Fibroblast of skin of left quadriceps (primary cell): ENCODE results near the gene SNRK.

ENCODE experiments used
- DNase-seq, 2 experiments: peaks; one replicate each; pipeline ENCODE4 v3.0.0-alpha.2; 2013; ENCODE audit warnings: low read depth in 2 of 2

Gene SNRK

DNA sequence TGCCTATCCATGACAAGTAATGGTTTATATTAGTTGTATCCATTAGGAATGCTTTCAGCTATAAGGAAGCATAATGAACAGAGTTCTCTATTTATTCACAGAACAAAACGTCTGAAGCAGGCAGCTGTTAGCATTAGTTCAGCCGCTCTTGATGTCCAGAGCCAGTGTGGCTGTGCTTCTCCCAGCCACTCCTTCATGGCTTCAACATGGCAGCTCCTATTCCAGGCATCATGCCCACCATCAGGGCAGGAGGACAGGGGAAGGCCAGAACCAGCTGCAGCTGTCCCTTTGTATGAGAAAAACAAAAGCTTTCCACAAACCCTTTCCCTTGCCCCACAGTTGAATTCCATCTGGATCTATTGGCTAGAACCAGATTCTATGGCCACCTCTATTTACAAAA, 12.9 kb upstream of the SNRK start:
- no peak for DNase-seq

DNA sequence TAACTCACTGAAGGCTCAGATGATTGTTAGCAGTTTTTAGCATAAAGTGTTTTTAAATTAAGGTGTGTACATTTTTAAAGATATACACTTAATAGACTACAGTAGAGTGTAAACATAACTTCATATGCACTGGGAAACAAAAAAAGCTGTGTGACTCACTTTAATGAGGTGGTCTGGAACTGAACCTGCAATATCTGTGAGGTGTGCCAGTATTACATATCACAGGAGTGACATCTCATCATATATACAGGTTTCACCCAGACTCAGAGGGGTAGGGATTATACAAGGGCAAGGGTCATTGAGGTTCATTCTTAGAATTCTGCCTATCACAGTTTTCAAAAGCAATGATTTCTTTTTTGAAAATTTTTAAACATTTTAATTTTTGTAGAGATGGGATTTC, 7.3 kb upstream of the SNRK start:
- no peak for DNase-seq

DNA sequence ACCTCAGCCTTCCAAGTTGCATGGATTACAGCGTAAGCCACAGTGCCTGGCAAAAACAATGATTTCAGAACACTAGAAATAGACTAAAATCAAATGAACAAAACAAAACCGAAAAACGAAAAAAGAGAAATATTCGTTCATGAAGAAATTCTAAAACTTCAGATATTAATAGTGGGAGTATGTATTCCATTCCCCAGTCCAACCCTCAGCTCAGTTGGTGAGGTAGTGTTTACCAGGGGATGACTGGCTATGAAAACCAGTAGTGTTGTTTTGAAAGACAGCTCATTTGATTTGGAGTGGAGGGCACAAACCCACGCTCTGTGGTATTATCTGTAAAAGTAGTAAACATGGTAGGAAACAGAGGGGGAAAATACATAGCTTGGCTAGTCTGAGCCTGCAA, 6.8 kb upstream of the SNRK start:
- no peak for DNase-seq

DNA sequence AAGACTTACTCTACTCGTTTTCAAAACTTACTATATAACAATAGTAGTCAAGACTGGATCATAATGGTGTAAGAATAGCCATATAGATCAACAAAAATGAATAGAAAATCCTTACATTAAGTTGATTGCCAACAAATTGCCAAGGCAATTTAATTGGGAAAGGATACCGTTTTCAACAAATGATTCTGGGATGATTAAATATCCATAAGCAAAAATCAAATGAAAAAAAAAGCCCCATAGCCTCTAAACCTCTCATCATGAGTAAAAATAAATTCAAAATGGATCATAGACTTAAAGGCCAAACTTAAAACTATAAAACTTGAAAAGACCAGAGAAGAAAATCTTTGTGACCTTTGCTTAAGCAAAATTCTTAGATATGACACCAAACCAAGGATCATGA, 5.3 kb upstream of the SNRK start:
- DNase-seq, result no peak

DNA sequence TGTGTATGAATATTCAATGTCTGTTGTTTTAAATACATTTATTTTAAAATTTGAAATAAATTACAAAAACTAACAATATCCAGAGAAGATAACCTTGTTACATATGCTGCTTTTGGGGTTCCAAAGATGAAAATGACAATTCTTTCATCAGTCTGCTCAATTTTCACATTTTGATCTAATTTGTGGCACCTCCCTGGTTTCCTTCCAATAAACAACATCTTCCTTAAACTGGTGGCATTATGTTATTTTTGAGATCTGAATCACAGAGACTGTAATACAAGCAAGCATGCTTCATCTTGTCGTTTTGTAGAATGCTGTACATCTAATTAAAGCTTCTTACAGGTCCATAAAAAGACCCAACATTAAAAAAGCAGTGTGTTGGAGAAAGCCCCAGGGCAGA, 2.2 kb upstream of the SNRK start:
- no peak for DNase-seq

DNA sequence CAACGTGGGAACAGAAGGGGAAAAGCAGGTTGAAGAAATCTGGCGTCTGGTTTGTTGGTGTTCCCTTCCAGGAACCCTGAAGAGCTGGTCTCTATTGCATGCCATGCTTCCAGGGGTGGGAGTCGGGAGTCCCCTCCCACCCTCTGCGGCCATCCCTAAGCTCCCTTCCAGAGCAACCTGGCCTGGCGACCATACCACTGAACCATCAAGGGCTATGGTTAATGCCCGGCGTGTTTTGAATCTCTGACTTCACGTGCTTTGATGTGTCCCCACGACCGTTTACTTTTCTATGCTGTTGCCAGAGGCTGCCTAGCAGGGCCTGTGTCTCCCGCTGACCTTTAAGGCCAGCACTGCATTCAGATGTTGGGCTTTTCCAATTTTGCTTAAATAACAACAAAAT, 696 bp upstream of the SNRK start:
- DNase-seq, result no peak

DNA sequence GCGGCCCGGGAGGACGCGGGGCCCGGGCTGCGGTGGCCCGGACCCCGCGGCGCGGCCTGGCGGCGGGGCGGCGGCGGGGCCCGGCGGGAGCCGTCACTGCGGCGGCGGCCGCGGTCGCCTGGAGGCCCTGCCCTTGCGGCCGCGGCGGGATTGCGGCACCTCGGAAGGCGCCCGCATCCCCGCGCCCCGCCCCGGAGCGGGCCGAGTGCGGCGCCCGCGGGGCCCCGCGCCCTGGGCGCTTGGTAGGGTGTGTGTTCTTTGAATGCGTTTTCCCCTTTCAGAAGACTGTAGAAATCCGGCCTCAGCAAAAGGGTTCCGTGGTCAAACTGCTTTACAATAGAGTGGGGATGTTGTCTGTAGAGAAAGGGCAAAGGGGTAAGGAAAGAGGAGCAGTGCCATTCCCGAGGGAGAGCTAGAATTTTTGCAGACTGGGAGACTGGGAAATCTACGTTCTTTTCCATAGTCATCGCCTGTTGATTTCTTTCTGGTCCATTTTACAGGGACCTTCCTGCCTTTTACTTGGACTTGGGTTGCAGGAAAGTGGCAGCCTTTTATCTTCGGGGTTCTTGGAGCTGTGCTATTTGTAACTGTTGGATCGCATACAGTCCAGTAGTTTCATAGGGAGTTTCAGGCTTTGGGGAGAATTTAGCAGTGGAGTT, 630 bp downstream of the SNRK start:
- no peak for DNase-seq

DNA sequence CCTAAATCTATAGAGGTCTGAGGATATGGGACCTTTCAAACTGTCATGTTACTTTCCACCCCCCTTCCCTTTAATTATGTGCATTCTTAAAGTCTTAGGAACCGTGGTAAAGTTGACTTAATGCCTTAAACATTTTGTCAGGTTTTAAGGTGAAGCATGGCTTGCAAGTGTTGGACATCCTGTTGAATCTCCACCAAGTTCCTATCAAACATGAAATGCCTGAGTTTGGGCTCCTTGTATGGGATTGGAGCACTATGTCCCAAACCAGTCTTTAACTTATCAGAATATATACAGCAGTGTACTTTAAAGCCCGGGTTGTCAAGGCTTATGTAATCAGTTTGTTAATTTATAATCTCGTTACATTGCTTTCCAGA, 1.1 kb downstream of the SNRK start:
- DNase-seq, result no peak

DNA sequence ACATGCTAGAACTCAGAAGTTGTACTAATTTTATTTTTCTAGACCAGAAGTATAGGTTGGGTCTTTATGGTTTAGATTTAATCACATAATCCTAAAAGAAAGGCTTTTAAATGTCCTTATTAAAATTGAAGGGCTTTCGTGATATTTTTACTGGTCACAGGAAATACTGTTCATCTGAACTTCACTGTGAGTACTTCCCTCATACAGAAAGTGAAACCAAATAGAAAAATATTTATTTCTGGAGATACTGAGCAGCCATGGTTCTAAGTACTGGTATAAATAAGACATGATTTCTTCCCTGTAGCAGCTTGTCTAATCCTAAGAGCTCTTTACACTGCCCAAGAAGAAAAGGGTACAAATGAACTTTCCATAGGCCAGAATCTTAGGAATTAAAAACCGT, 2.0 kb downstream of the SNRK start:
- no peak for DNase-seq

DNA sequence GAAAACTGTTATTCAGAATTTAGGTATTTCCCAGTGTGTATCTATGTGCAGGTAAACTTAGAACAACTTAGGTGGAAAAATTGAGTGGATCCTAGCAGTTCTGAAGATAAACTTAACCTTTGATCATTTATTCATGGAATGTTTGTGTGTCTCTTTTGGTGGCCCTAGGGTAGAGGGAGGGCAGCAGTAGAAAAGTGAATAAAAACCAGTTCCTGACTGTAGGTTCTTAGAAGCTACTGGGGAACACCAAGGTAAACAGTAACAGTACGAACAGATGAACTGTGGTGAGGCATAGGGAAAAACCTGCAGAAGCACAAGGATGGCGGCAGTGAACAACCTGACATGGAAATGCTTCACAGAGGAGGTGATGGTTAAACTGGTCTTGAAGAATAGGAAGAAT, 2.5 kb downstream of the SNRK start:
- no peak for DNase-seq

DNA sequence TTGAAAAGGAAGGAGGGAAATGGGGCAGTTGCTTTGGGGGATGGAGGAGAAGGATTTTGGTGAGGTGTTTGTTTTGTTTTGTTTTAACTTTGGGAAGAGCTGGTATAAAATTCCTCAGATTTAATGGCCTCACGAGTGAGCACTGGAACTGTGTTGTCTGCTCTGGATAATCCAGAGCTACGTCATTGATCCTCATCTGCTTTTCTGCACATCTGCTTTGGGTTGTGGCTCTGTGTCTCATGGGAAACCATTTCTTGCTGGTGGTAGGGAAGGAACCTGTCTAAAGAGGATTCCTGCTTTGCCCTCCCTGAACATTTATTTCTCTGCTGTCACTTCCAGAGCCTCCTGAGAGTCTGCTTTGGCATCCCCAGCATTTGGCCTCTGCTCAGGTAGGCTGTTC, 3.1 kb downstream of the SNRK start:
- no peak for DNase-seq

DNA sequence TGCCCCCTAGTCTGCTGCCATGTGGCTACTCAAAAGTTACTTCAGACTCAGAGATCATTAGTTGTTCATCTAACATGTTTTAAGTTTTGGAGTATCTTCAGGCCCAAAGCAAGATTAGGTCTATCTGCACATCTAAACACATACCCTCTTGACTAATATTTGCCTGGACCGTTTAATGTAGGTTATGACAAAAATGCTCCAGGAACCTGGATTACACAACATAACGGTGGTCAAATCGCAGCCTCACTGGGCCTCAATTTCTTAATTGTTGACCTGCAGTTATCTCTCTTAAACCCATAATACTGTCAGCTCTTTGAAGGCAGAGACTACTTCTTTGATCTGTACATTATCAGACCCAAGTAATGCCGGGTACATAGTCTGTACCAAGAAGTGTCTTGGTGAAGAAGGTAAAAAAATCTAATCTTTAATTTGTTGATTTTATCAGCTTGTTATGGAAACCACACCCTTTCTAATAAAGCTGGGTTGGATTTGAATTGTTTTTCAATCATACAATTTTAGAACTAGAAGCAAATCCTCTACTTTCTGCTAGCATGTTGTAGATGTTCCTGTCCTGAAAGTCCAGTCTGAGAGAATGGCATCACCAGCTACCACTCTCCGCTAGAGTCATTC, 3.6 kb downstream of the SNRK start:
- DNase-seq, result no peak

DNA sequence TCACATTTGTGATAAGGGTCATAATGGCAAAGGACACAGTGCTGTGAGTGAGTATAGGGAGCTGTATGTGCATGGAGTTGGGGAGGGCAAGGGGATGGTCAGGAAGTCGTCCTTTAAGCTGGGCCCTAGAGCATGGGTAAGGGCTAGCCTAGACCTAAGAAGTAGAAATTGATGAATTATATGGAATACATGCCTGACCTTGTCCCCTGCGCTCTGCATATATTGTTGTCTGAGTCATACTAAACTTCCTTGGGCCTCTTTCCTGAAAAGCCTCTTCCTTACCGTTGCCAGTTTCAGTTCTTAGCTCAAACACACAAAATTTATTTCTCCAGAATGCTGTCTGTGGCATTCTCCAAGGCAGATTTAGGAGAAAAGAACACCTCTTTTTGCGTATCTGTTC, 4.6 kb downstream of the SNRK start:
- DNase-seq, result no peak

DNA sequence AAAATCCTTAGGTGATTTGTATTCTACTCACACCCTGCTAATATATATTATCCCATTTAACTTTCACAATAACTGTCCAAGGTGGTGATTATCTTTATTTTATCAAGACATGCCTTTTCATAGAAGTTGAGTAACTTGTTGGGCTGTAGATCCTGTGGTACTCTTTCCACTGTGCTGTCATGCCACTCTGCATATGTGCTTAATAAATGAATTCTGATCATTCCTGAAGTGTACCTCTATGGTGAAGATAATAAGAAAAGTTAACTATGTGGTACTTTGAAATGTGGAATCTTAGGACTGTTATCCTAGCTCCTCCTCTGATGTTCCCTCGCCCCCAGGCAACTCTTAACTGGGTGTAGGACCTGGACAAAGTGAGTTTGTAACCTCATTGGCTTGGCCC, 5.2 kb downstream of the SNRK start:
- no peak for DNase-seq

DNA sequence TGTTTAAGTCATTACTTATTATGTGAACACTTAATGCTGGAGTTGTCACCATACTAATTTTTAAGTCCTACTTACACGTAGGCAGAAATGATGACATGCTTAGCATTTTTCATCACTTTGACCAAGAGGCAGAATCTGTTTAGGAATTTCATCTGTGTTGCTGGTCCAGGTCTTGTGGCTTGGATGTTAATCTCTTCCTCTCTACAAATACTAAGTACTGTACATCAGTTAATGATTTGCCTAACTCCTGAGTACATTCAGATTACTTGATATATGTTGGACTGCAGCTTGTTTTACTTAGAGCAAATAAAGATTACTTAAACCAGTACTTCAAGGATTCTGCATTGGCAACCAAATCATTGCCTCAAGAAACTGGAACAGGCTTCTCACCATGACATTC, 8.6 kb downstream of the SNRK start:
- DNase-seq, result no peak

DNA sequence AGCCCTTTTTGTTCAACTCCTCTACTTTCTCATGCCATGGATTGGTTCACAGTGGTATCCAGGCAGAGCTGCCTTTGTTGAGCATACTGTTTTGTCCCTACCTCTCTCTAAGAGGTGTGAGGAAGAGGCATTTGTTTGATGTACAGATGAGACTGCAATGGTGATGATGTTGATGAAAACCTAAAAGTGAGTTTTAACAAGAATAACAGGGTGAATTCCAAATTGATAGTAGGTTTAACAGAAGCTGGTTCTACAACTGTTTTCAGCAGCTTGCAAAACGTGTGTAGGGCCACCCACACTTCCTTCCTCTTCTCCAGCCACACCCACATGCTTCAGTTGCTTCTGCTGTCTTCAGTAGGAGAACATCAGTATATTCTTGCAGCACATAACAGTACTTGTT, 10.2 kb downstream of the SNRK start:
- DNase-seq, result no peak

DNA sequence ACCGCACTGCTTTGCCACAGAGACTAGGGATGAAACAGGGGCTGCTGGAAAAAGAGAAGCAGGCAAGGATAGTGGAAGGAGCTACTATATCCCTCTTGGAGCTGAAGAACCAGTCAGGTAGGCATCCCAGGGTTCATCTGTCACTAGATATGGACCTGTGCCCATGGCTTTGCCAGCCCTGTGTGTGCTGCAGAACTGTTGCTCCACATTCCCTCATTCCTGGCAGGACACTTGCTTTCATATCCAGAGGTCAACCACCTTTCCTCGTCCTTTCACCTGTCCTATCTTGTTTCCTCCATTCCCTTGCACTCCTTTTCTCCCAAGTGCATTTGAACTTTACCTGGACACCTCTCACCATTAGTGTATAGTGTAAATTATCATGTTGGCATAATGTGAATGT, 12.0 kb downstream of the SNRK start:
- DNase-seq, result no peak

DNA sequence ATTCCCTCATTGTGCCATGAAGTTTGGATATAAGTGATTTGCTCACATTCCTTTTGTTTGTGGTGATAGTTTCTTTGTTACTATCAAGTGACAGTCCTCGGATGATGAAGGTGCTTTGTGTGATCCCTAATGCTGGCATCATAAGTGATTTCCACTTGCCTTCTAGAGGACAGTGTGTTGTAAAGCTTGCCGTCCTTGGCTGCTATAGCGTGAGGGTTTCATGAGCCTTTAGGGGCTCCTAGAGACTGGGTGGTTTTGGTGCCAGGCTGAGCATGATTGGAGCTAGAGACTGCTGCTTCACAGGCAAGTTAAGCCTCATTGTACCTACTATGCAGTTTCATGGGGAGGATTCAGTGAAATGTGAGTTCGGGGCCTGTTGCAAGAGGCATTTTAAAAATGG, 12.4 kb downstream of the SNRK start:
- no peak for DNase-seq

DNA sequence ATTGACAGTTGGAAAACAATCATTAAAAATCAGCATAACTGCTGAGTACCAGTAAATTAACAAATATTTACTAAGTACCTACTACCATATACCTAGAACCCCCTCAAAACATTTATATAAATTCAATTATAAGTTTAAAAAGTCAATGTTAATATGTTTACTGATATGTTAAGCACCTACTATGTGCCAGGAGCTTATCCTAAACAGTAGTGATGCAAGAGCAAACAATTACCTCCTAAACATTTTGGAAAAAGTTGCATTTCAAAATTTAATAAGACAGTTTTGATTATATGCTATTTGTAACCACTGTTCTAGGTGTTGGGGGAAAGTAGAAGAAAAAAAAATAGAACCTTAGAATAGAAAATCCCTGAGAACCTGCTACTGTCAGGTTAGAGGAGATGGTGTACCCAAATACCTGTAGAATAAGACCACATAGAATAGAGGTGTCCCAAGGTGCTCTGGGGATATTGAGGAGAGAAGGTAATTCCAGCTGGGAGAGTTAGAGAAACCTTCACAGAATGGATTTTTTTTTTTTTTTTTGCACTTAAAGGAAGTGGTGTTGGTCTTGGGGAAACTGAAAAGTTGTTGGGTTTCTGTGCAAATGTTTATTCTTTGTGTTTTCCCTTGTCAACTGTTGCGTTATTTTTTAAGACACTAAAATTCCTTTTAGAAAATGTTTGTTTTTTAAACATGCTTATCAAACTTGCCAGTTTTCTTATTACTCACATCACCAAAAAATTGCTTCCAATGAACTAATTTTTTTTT, 16.0 kb downstream of the SNRK start:
- DNase-seq, result no peak

DNA sequence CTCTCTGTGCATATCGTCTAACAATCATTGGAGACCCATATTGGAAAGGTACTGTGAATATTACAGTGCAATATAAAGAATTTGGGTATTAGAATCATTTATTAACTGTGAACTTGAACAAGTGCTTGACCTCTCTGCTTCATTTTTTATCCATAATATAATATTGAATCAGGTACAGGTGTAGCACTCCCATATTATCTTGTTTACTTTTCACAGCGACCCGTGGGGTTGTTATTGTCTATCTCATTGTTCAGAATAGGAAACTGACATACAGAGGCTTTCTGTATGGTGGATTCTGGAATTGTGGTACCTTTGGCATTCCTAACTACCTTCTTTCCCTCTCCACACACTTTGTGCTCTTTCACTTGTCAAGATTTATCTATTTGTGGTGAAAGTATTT, 17.8 kb downstream of the SNRK start:
- DNase-seq, result no peak

DNA sequence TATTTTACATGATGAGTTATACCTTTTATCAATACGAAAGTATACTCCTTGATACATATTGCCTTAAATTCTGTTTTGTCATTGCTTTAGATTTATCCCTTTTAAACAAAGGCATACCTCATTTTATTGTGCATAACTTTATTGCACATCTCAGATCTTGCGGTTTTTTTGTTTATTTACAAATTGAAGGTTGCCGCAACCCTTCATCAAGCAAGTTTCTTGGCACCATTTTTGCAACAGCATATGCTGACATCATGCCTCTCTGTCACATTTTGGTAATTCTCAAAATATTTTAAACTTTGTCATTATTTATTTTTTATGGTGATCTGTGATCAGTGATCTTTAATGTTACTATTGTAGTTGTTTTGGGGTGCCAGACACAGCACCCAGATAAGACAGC, 20.9 kb downstream of the SNRK start:
- no peak for DNase-seq

DNA sequence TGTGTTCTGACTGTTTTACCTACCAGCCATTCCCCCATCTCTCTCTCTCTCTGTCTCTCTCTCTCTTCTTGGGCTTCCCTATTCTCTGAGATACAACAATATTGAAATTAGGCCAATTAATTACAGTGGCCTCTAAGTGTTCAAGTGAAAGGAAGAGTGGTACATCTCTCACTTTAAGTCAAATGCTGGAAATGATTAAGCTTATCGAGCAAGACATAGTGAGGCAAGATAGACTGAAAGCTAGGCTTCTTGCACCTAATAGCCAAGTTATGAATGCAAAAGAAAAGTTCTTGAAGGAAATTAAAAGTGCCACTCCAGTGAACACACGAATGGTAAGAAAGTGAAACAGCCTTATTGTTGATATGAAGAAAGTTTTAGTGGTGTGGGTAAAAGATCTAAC, 21.3 kb downstream of the SNRK start:
- no peak for DNase-seq
